SH-SY5Y (cell line): Measurements from ENCODE around the gene ALG14.

Experiments
- GATA2 ChIP-seq: IDR thresholded peaks from 2 replicates; pipeline ENCODE4 v1.6.1; 2011; ENCODE audit warnings: mild to moderate bottlenecking, low read depth, low read length
- GATA3 ChIP-seq: IDR thresholded peaks from 2 replicates; pipeline ENCODE4 v1.6.1; 2011; ENCODE audit warnings: low read depth, mild to moderate bottlenecking, low read length, moderate library complexity

GRCh38 chr1:94980582-94981574 lies 91.9 kb downstream of the ALG14 start:
- no peak for TF ChIP-seq GATA3
- peak; percentile 42 for TF ChIP-seq GATA2
